ELF-1 (cell line): Measurements from ENCODE around the gene TMEM106C.
A peak's percentile ranks its signal among the peaks of the same experiment; 100 is the strongest.

Experiments
- DNase-seq: peaks from one replicate; pipeline ENCODE4 v3.0.0-alpha.2; 2016; ENCODE audit warnings: low read depth, low spot score

The TMEM106C gene

GRCh38 chr12:47995981-47996401 lies 32.6 kb downstream of the TMEM106C start:
- DNase-seq = no peak

- peak; percentile 25 for DNase-seq
Observed at GRCh38 chr12:47997321-47997720, 33.9 kb downstream of the TMEM106C start.

DNA sequence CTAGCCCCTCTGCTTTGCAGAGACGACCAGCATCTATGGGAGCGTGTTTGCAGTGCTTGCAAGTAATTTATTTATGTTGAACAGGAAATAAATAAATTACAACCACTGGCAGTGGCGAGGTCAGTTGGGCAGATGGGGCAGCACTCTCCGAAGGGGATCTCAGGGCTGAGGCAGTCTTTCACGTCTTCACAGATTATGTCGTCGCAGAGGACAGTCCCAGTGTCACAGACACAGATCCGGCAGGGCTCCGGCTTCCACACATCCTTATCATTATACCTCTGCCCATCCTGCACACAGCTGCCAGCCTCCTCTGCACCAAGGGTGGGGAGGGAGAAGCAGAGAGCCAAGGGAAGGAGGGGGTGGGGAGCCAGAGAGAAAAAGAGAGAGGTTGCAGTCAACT lies 36.4 kb downstream of the TMEM106C start:
- DNase-seq = no peak

DNA sequence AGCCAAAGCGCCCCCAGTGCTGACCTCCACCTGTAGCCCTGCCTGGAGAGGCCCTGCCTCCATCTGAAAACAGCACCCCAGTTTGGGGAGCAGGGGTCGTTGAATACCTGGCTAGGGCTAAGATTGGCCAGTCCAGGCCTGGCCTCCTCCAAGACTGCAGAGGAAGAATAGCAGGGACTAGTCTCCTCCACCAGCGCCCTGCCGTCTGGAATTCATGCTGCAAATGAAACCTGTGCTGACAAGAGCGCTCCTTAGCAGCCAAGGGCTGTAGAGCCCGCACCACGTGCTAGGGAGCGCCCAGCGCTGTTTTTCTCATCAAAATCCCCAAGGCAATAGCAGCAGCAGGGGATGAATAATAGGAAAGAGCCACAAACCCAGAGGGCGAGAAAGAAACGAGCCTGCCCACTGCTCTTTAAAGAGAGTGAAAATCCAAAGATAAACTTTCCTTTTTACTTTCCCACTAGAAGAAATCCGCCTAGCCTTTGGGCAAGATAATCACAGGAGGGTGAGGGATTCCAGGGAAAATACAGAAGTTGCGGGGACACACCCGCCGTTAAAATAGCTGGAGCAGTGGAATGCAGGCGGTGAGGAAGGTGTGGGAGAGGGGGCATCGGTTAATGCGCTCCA lies 37.6 kb downstream of the TMEM106C start:
- peak; percentile 94 for DNase-seq

DNA sequence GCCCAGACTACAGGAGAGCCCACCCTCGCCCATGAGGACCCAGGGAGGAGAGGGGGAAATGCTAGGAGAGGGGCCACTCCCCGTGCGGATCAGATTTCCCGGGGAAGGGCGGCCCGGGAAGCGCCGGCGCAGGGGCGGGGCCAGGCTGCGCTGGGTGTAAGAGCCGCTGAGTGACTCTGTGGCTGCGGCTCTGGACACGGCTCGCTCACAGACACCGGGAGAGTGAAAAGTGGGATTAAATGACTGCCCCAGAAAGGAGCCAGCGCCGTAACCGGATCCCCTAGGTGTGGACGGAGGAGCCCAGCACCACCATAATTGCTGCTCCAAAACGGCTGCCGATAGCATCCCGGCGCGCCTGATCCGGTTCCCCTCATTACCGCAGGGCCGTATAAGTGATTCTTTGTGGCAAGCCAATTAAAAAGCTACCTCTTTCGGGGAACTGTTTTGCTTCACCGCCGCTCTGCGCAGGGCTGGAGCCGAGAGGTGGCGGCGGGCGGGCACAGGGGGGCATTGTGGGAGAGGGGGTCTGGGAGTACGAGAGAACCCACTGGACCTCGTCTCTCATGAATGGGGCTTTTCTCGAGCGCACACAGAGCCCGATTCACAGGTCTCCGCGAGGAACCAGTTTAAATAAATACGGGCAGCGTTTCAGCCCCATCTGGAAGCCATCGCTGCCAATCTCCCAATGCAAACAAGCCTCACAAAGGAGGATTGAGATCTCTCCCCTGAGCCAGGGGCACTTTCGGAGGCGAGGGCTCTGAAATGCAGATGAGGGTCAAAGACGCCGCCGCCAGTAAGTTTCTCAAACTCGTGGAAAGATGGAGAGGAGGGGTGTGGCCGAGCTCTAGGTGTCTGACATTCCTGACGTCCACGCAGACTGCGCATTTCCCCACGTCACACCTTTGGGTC lies 38.4 kb downstream of the TMEM106C start:
- DNase-seq = peak; percentile 90

- DNase-seq = peak; percentile 71
Observed at GRCh38 chr12:48002414-48002730, 39.0 kb downstream of the TMEM106C start.

DNA sequence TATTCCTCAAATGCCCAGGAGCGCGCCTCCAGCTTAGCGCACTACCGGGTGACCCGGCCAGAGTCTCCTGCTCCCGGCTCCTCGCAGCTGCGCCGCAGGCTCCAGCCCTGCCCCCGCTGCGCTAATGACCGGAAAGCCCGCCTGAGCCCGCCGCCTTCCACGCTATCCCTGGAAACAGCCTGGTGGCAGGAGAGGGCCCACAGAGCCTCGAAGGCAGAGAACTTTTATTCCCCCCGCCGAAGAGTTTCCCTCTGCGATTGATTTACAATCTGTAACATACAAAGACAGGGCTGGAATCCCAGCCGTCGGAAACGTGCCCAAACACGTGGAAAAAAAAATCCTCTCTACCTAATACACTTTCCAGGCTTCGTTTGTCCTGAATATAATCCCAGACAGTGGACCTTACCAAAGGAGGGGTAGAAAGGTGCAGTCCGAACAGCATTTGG lies 39.4 kb downstream of the TMEM106C start:
- peak; percentile 81 for DNase-seq

DNA sequence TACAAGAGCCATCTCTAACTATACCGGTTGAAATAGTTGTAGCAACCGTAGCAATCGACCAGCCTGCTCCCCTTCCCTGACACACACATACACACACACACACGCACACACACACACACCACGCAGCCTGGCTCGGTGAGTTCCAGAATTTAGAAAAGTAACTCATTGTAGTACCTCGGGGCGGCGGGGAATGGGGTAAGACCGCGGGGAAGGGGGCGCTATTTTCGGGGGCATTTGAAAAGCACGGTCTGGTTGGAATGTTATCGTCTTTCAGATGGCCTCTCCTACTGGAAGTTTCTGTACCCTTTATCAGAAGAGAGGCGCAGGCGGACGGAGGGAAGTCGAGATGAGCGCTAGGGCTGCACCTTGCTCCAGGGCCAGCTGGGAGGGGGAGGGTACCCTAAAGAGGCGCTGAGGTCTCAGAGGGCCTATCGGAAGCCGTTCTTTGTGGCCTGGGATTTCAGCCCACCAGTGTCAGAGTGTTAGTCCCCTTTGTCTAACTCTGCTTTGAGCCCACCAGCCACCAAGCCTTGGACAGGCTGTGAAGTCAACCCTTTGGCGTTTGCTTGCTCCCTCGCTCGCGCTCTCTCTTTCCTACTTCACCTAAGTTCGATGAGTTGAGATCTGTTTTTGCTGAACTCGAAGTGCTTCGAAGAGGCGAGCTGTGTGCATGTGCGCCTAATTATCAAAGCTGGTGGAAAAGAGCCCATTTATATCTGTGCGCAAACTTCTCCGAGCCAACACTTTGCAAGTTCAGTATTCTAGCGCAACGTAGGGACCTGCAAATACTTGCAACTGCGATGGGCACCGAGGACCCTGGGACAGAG lies 40.0 kb downstream of the TMEM106C start:
- DNase-seq = peak; percentile 41

GRCh38 chr12:48004053-48004941 lies 40.9 kb downstream of the TMEM106C start, which contains the start of gene COL2A1:
COL2A1 (minus strand) TSS chr12:48004476; CDS start chr12:48004321, 155 bp downstream.
- peak; percentile 84 for DNase-seq

GRCh38 chr12:48005001-48005749 lies 41.8 kb downstream of the TMEM106C start:
- DNase-seq = peak; percentile 69

DNA sequence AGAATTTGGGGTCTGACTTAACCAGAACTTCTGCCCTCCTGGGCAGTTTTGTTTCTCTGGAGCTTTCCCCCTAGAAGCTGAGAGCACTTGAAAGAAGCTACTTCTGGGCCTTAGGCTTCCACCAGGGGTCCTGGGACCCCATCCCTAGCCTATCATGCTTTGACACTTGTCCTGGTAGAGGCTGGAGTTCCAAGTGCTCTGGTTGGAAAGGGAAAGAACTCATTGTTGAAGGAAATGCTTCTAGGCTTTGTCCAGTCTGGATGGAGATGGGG lies 42.3 kb downstream of the TMEM106C start:
- DNase-seq = no peak

- DNase-seq = no peak
Observed at GRCh38 chr12:48007206-48007605, 43.8 kb downstream of the TMEM106C start.

DNA sequence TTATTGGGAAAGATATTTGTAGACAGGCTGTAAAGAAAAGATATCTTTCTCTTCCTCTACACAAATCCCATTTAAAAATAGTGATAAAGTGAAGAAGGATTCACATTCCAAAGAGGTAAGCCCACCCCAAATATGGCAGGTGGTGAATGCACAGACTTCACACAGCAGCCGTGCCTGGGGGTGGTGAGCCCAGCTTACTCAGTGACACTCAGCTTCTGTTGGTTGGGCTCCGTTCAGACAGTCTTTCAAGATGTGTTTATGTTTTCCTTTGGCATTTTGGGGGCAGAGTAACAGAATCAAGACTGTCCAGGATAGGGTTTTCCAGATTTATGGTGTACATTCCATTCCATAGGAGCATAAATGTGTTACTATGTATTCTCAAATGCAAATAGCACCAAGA lies 45.0 kb downstream of the TMEM106C start:
- DNase-seq = peak; percentile 47

- DNase-seq = no peak
Observed at GRCh38 chr12:48008950-48009349, 45.6 kb downstream of the TMEM106C start.

DNA sequence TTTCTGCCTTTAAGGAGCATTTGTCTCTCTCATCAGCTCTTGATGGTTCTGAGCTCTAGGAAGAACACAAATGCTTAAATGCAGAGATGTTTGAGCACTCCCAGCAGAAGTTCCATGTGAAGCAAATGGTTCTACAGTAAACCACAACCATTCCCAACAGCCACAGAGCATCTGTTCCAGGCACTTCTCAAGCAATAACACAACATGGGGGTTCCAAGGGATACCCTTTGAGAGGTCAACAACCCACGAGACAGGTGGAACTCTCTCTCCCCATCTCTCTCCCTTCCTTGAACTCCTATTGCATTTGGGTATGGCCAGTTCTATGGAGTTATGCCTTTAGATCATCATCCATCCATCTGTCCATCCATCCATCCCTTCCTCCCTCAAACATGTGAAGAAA lies 46.1 kb downstream of the TMEM106C start:
- DNase-seq = no peak

DNA sequence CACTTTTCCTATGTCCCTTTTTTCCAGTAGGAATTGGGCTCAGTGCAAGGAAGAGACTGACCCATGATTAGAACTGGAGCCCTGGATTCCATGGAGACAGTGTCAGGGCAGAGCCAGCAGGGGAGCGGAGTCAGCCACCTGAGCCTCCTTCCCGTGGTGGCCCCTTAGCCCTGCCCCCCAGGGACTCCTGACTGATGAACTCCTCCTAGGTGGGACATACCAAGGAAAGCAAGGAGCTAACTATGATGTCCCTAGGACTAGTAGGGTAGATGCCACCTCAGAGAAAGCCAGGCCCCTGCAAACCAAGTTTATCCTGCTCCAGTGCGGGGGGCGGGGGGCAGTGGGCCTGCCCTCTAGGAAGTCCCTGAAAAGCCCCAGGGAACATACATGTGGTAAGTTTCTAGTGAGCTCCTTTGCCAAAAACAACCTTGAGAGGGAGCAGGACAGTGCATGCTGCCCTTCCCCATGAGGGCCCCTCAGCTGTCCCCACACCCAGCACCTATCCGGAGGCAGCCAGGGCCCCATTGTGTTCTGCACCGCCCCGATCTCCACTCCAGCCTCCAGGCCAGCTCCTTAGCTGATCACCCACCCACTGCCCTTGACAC lies 47.1 kb downstream of the TMEM106C start:
- no peak for DNase-seq

DNA sequence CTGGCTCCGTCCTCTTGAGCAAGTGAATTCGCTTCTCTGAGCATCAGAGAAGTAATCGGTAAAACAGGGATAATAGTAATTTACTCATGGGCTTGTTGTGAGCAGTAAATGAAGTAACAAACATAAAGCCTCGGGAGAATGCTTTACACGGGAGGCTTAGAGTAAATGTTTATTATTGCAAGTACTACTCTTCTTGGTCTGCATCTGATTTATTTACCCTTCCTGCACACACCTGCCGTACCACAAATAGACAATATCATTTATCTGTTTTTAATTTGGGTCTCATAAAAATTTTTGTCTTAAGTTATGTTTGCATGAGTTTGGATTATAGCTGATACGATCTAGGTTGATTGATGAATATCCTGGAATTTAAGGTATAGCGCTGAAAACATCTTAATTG lies 48.7 kb downstream of the TMEM106C start:
- no peak for DNase-seq

- DNase-seq = no peak
Observed at GRCh38 chr12:48013287-48013686, 49.9 kb downstream of the TMEM106C start.

- DNase-seq = no peak
Observed at GRCh38 chr12:48015129-48015528, 51.7 kb downstream of the TMEM106C start.

- DNase-seq = no peak
Observed at GRCh38 chr12:48015954-48016353, 52.6 kb downstream of the TMEM106C start.
